ENCODE measurements around the gene EFNA5. TPM values are rescaled to one million over a fixed set of nuclear protein-coding genes. Genes with fewer than 3 reads are reported as not detected.

The EFNA5 gene
- total and polyA plus RNA-seq, 2 experiments from 2014 or later = 0.64 to 0.86 TPM

DNA sequence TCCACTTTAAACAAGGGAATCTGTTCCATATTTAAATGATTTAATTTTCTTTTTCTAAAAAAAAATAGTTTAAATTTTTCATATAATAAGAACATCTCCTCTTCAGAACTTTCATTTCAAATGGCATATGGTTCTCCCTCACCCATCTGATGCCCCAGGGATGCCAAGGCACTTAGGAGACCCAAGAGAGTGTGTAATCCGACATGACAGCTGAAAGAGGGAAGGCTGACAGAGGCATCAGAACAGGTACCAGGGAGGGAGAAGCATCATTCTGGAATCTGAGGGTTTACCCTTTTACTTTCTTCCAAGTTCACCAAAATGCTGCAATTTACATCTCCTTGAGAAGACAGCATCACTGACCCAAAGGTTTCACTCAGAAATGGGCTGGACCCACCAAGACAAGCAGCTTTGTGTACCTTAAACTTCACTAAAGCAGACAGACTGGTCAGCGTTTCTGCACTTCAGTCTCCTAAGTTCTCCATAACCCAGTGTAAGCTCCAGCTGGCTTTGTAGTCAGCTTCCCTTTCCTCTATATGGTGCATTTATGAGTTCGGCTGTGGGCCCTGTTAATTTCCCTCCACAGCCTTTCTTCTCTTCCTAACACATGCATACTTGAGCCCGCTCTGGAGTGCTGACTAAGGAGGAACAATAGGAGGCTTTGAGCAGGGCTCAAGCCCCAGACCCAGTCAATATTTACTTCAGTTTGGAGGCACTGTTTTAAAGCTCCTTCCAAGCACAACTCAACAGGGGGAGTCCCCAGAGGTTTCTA lies 17.7 kb downstream of the EFNA5 start:
- WGBS, 2 experiments (ENCODE audit: low coverage in 1 of 2, low lambda C conversion rate in 2 of 2, missing lambda C conversion rate in 2 of 2) = 72 to 83% methylated on average over 4 of the region's 4 CpGs
- in situ Hi-C loops (cut with MboI) = no loop called here
- Histone ChIP-seq H4K20me1 (ENCODE audit: insufficient read depth) (no peaks in the 10 kb centered on the region), H3K4me1 (ENCODE audit: insufficient read depth) (no peaks in the 10 kb centered on the region), H3K27ac (no peak overlapping the region), H3K4me3 (no peak overlapping the region), H3K27me3 (replicated peaks; ENCODE audit: insufficient read depth) (no peaks in the 10 kb centered on the region; the same call in 1 of the 2 replicates), H3K79me2 (ENCODE audit: insufficient read depth) (no peaks in the 10 kb centered on the region), H3F3A (ENCODE audit: insufficient read depth) (no peaks in the 10 kb centered on the region), H3K9me2 (ENCODE audit: insufficient read depth) (no peaks in the 10 kb centered on the region), H3K9ac (no peak overlapping the region), H3K36me3 (ENCODE audit: low read depth) (no peaks in the 10 kb centered on the region), H3K4me2 (ENCODE audit: unreplicated experiment) (no peak overlapping the region), H3K9me3 (ENCODE audit: low read depth) (no peaks in the 10 kb centered on the region), H2AFZ (no peak overlapping the region)
- TF ChIP-seq EZH2 (IDR thresholded peaks at IDR 0.05; ENCODE audit: insufficient read depth, poor library complexity, severe bottlenecking) (no peak), EZH2phosphoT487 (IDR thresholded peaks at IDR 0.05; ENCODE audit: insufficient read depth, low read depth) (no peak)
- no peak for DNase-seq

DNA sequence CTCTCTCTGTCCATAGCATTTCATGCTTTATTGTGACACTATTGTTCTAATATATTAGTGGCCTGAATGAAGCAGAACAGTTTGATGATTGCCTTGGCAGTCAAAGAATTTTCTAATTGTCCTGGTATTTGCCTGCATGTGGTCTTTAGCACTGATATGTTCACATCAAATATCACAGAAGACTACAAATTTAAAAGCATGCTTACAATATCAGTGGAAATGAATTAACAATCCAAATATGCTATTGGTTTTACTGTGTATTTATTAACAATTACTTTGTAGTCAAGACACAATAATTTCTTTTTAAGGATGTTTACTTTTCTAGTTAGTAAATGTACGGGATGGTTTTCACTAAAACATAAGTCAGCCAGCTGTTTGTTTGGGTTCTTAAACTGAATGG lies 18.3 kb downstream of the EFNA5 start:
- no peak overlapping the region for H2AFZ ChIP-seq
- no peak for TF ChIP-seq EZH2phosphoT487 (IDR thresholded peaks at IDR 0.05; ENCODE audit: insufficient read depth, low read depth)
- TF ChIP-seq EZH2 (IDR thresholded peaks at IDR 0.05; ENCODE audit: insufficient read depth, poor library complexity, severe bottlenecking) = no peak
- H3F3A ChIP-seq (ENCODE audit: insufficient read depth) = no peaks in the 10 kb centered on the region
- DNase-seq = no peak
- no peak overlapping the region for H3K27ac ChIP-seq
- 12 to 24% methylated on average over 1 of the region's 1 CpG for WGBS, 2 experiments (ENCODE audit: low coverage in 1 of 2, low lambda C conversion rate in 2 of 2, missing lambda C conversion rate in 2 of 2)
- H3K27me3 ChIP-seq (replicated peaks; ENCODE audit: insufficient read depth) = no peaks in the 10 kb centered on the region
- no peaks in the 10 kb centered on the region for H3K36me3 ChIP-seq (ENCODE audit: low read depth)
- no peaks in the 10 kb centered on the region for H3K9me2 ChIP-seq (ENCODE audit: insufficient read depth)
- no peaks in the 10 kb centered on the region for H3K4me1 ChIP-seq (ENCODE audit: insufficient read depth)
- no peaks in the 10 kb centered on the region for H3K79me2 ChIP-seq (ENCODE audit: insufficient read depth)
- H3K4me2 ChIP-seq (ENCODE audit: unreplicated experiment) = no peak overlapping the region
- H3K9me3 ChIP-seq (ENCODE audit: low read depth) = no peaks in the 10 kb centered on the region
- H3K9ac ChIP-seq = no peak overlapping the region
- H4K20me1 ChIP-seq (ENCODE audit: insufficient read depth) = no peaks in the 10 kb centered on the region
- in situ Hi-C loops (cut with MboI) = no loop called here
- no peak overlapping the region for H3K4me3 ChIP-seq

DNA sequence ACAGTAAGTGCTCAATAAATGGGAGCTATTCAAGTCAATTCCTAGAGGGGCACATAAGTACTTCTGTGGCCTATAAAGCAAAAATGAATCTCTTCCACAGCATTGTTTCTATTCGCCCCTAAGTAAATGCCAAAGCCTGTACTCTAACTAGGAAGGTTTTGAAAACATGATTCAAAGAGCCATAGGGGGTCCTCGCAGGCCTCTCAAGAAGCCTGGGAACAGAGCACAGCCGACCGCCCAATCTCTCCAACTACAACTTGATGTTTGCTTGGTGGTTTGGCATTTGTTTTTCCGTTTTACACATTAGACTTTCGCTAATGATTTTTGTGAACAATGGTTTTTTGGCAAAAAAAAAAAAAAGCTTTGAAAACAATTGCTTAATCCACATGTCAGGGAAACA lies 19.4 kb downstream of the EFNA5 start:
- H3K79me2 ChIP-seq (ENCODE audit: insufficient read depth) = no peaks in the 10 kb centered on the region
- no peaks in the 10 kb centered on the region for H3F3A ChIP-seq (ENCODE audit: insufficient read depth)
- TF ChIP-seq EZH2 (IDR thresholded peaks at IDR 0.05; ENCODE audit: insufficient read depth, poor library complexity, severe bottlenecking) (no peak), EZH2phosphoT487 (IDR thresholded peaks at IDR 0.05; ENCODE audit: insufficient read depth, low read depth) (no peak)
- H3K9me2 ChIP-seq (ENCODE audit: insufficient read depth) = no peaks in the 10 kb centered on the region
- H3K4me2 ChIP-seq (ENCODE audit: unreplicated experiment) = no peak overlapping the region
- no peaks in the 10 kb centered on the region for H3K4me1 ChIP-seq (ENCODE audit: insufficient read depth)
- DNase-seq = no peak
- H3K36me3 ChIP-seq (ENCODE audit: low read depth) = no peaks in the 10 kb centered on the region
- no peaks in the 10 kb centered on the region for H3K9me3 ChIP-seq (ENCODE audit: low read depth)
- no peaks in the 10 kb centered on the region for H4K20me1 ChIP-seq (ENCODE audit: insufficient read depth)
- in situ Hi-C loops (cut with MboI) = no loop called here
- no peak overlapping the region for H3K27ac ChIP-seq
- no peak overlapping the region for H3K4me3 ChIP-seq
- no peak overlapping the region for H2AFZ ChIP-seq
- 67 to 70% methylated on average over 6 of the region's 6 CpGs for WGBS, 2 experiments (ENCODE audit: low coverage in 1 of 2, low lambda C conversion rate in 2 of 2, missing lambda C conversion rate in 2 of 2)
- H3K9ac ChIP-seq = no peak overlapping the region
- no peaks in the 10 kb centered on the region for H3K27me3 ChIP-seq (replicated peaks; ENCODE audit: insufficient read depth)

DNA sequence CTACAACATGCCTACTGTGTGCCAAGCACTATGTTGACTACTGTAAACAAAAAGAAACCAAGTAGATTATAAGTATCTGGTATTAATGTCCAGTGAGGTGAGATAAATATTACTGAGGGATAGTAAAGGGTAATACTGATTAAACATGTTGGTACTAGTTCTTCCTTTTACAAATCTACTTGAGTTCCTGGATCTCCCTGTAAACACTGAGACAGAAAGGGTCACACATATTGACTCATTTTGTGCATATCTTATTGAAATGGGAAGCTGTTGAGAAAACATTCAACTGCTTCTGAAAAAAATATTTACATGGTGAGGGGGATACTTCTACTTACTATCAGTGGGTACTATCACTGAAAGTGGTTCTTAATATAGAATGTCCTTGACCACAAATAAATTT lies 24.3 kb downstream of the EFNA5 start:
- Histone ChIP-seq H3K9me2 (ENCODE audit: insufficient read depth) (no peaks in the 10 kb centered on the region), H4K20me1 (ENCODE audit: insufficient read depth) (no peaks in the 10 kb centered on the region), H3K27me3 (replicated peaks; ENCODE audit: insufficient read depth) (no peaks in the 10 kb centered on the region), H3K79me2 (ENCODE audit: insufficient read depth) (no peaks in the 10 kb centered on the region), H2AFZ (no peak overlapping the region), H3K27ac (no peak overlapping the region), H3K9ac (no peak overlapping the region), H3K36me3 (ENCODE audit: low read depth) (no peaks in the 10 kb centered on the region), H3K4me1 (ENCODE audit: insufficient read depth) (no peaks in the 10 kb centered on the region), H3K9me3 (ENCODE audit: low read depth) (no peaks in the 10 kb centered on the region), H3F3A (ENCODE audit: insufficient read depth) (no peaks in the 10 kb centered on the region), H3K4me2 (ENCODE audit: unreplicated experiment) (no peak overlapping the region), H3K4me3 (no peak overlapping the region)
- no peak for DNase-seq
- in situ Hi-C loops (cut with MboI) = no loop called here
- no peak for TF ChIP-seq EZH2phosphoT487 (IDR thresholded peaks at IDR 0.05; ENCODE audit: insufficient read depth, low read depth)
- no peak for TF ChIP-seq EZH2 (IDR thresholded peaks at IDR 0.05; ENCODE audit: insufficient read depth, poor library complexity, severe bottlenecking)
